GM19025 (cell line): Measurements from ENCODE around the gene DROSHA.
"Not testable (repeated sequence)": the region's sequence is repeated elsewhere in the genome, so short reads cannot be mapped to it uniquely, and the experiment has no call there.

Experiments used
- ATAC-seq: cut with Tn5 transposase; IDR thresholded peaks from one replicate; pipeline ENCODE4 v1.9.1; 2021; ENCODE audit warnings: mild to moderate bottlenecking, low read depth, moderate library complexity; ENCODE audit not compliant: unreplicated experiment

Gene DROSHA

GRCh38 chr5:31427724-31428309, 104.1 kb downstream of the DROSHA start:
- ATAC-seq, result no peak

- ATAC-seq, result no peak
Measured at GRCh38 chr5:31427013-31427723, 104.7 kb downstream of the DROSHA start.

GRCh38 chr5:31421806-31422586, 109.9 kb downstream of the DROSHA start:
- no peak for ATAC-seq

- ATAC-seq, result no peak
Measured at GRCh38 chr5:31417512-31417911, 114.4 kb downstream of the DROSHA start.

GRCh38 chr5:31416547-31416946, 115.3 kb downstream of the DROSHA start:
- ATAC-seq, result no peak

- no peak for ATAC-seq
Measured at GRCh38 chr5:31415960-31416359, 115.9 kb downstream of the DROSHA start.

- no peak for ATAC-seq
Measured at GRCh38 chr5:31415009-31415923, 116.6 kb downstream of the DROSHA start.

GRCh38 chr5:31413030-31413812, 118.7 kb downstream of the DROSHA start:
- no peak for ATAC-seq

GRCh38 chr5:31412324-31412723, 119.6 kb downstream of the DROSHA start:
- no peak for ATAC-seq

GRCh38 chr5:31410089-31410488, 121.8 kb downstream of the DROSHA start:
- no peak for ATAC-seq

GRCh38 chr5:31408814-31409213, 123.1 kb downstream of the DROSHA start:
- no peak for ATAC-seq

- ATAC-seq, result no peak
Measured at GRCh38 chr5:31407921-31408693, 123.8 kb downstream of the DROSHA start.

- ATAC-seq, result no peak
Measured at GRCh38 chr5:31404325-31404724, 127.6 kb downstream of the DROSHA start.

GRCh38 chr5:31401691-31402090, 130.2 kb downstream of the DROSHA start:
- ATAC-seq, result no peak

GRCh38 chr5:31397926-31398557, 133.9 kb downstream of the DROSHA start:
- no peak for ATAC-seq

GRCh38 chr5:31396611-31397295, 135.1 kb downstream of the DROSHA start:
- ATAC-seq, result no peak

GRCh38 chr5:31395450-31396045, 136.3 kb downstream of the DROSHA start:
- ATAC-seq, result not testable (repeated sequence)

GRCh38 chr5:31393126-31393525, 138.8 kb downstream of the DROSHA start:
- no peak for ATAC-seq
